Skin of body (tissue), 3 donors: ENCODE measurements around the gene GRIA1. TPM values are rescaled to one million over a fixed set of nuclear protein-coding genes. Genes with fewer than 3 reads are reported as not detected.
"Not testable (repeated sequence)": the region's sequence is repeated elsewhere in the genome, so short reads cannot be mapped to it uniquely, and the experiment has no call there.

Source experiments
- DNase-seq: peaks from one replicate; lab custom pipeline; 2025; lab: John Stamatoyannopoulos, UW
- small RNA-seq: library from RNA; depleted of rRNA; stranded (forward); fragments of <200 nt; gene quantifications from one replicate; pipeline ENCODE3, GENCODE V24; 2014; ENCODE audit warnings: low replicate concordance
- total RNA-seq: library from RNA; depleted of rRNA; stranded (reverse); fragments of >200 nt; gene quantifications from one replicate; pipeline ENCODE4 v1.2.3, GENCODE V29; 2014

The GRIA1 gene
- total RNA-seq, 1 donor from 2014 or later: 2.5 TPM

DNA sequence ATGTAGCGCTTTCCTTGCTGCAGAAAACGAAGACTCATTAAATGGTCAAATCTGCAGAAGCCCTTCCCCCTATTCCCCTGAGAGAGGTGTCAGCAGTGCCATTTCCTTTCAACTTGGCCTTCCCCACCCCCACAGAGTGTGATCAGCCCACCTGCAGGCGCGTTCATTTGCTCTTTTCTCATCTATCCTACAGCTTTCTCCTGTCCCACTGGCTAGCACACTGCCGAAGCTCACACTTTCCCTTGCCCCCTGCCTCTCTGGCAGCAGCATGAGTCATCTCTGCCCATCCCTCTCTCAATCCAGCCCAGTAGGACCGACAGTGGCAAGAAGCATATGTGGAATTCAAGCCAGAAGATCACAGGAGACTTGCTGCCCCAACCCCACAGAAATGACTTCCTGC lies 334.4 kb downstream of the GRIA1 start:
- no peak for DNase-seq

DNA sequence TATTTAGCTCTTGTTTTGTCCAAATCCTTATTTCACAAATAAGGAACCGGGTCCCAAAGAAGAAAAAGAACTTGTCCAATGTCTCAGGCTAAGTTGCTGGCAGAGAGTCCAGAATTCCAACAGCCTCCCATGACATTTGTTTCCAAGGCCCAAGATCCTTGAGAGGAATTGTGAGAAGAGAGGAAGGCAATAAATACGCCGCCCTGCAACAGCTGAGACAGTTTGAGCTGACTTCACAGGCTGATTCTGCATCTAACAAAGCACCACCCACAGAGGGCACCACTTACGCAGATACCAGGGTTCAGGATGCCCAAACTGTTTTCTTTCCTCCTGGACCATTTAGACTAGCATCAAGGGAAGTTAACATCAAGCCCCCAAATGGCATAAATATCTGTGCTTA lies 336.9 kb downstream of the GRIA1 start:
- DNase-seq: no peak

DNA sequence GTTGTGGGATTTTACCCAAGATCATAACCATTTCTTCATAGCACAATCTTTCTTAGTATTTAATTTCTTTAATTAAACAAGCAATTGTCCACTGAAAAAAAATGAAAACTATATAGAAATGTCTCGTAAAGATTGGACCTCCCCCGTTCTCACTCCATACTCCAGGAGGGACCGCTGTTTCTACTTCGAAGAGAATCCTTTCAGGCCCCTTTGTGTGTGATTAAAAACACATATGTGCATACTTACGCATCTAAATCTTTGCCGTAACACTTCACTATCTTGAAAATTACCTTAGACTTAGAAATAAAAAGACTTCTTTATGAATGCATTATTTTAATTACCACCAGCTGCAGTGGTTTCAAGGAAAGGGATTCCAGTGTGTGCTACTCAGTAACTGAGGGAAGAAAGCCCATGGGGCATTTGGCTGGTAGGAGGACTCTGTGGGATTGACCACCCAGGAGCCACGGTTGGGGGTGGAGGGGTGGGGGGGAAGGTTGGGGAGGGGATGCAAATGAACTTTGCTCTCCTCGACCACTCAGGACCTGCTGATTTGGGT lies 339.1 kb downstream of the GRIA1 start:
- no peak for DNase-seq

DNA sequence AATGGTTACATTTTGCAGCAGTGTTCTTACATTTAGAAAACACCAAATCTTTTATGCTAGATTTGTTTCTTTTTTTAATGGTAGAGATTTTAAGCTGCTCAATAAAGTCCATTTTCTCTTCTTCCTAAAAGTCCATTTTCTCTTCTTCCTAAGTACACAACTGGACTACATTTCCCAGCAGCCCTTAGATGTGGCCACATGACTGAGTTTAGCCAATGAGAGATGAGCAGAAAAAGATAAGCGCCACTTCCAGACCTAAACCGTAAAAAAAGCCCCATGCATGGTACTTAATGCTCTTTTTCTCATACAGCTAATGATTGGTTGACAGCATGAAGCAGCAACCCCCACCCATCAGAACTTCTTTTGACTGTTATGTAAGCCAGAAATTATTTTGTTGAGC lies 341.5 kb downstream of the GRIA1 start:
- no peak for DNase-seq

DNA sequence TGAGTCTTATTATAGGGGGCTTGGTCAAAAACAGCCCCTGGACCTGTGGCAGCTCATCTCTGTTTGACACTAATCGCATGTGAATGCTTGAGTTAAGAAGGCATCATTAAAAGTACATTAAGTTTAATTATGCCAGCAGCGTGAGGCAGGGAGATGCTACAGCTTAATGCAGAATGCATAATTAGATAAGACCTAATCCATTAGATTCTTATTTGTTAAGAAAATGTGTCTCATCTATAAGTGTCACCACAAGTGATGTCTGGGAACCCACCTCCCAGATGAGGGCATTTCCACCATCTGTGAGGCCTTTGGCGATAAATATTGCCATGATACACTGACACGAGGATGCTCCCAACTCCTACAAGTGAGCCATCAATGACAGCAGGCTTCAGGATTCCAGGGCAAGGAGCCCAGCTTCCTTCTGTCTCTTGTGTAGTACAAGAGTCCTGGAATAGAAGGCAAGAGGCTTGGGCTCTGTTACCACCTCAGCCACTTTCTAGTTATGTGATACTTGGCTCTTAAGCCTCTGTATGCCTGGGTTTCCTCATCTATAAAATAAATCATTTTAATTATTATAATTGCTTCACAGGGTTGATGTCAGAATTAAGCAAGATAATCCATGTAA lies 345.5 kb downstream of the GRIA1 start:
- DNase-seq: no peak

DNA sequence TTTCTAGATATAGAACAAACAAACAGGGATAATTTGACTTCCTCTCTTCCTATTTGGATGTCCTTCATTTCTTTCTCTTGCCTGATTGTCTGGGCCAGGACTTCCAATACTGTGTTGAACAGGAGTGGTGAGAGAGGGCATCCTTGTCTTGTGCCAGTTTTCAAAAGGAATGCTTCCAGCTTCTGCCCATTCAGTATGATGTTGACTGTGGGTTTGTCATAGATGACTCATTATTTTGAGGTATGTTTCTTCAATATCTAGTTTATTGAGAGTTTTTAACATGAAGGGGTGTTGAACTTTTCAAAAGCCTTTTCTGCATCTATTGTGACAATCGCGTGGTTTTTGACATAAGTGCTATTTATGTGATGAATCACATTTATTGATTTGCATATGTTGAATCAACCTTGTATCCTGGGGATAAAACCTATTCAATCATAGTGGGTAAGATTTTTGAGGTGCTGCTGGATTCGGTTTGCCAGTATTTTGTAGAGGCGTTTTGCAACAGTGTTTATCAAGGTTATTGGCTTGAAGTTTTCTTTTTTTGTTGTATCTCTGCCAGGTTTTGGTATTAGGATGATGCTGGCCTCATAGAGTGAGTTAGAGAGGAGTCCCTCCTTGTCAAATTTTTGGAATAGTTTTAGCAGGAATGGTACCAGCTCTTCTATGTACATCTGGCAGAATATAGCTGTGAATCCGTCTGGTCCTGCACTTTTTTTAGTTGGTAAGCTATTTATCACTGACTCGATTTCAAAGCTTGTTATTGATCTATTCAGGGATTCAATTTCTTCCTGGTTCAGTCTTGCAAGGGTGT lies 359.0 kb downstream of the GRIA1 start:
- DNase-seq: not testable (repeated sequence)

DNA sequence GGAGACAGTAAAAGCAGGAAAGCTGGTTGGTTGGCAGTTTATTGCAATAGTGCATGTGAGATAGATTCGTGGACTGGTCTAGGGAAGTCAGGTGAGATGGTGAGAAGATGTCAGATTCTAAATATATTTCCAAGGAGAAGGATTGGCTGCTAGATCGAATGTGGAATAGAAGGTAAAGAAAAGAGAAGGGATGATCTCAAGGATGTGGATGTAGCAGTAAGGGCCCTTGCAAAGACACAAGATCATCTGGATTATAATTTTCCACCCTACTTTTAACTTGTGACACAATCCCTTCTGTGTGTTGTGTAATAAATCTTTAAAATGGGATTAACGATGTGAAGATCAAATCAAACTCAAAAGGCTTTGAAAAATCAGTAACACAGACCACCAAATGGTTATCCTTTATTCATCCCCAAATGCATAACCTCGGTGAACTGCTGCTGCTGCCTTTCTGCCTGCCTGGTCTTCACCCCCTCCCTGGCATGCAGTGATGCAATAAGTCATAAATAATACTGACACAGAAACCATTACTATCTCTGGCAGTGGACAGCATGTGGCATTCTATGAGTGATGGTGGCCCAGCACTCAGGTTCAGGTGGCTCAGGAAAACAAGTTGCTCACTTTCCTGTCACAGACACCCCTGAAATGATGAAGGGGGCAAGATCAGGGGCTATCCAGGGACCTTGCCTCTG lies 369.9 kb downstream of the GRIA1 start:
- no peak for DNase-seq

DNA sequence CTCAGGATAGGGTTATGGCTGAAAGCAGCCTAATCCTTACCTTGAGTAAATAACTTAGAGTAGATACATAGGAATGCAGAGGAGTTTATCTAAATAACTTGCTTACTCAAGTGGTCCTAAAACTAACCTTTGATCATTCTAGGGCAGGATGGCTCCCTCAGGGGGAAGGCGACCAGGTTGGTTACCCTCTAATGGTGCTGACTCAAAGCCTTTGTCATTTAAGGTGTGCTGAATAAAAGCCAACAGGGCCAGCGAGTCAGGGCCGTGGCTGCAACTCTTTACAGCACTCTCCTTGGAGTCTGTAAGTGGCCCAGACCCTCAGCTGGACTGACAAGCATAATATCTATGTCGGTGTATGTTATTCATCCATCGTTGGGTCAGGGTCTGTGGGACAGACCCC lies 372.4 kb downstream of the GRIA1 start:
- DNase-seq: not testable (repeated sequence)

Small RNA genes within 50 kb of the gene (small RNA-seq; reads per million reads assigned to genes)
- gene RN7SL177P: not detected
